TTC549 (cell line): ENCODE data around the gene IGSF3.
"Not testable (repeated sequence)": the region's sequence is repeated elsewhere in the genome, so short reads cannot be mapped to it uniquely, and the experiment has no call there.

Source experiments
- FAIRE-seq: peaks from 2 replicates; lab custom pipeline; 2012; peaks lifted over from hg19 to GRCh38; lab: Jason Lieb, UNC

The IGSF3 gene

GRCh38 chr1:116629441-116629840 is 38.1 kb downstream of the IGSF3 start:
- not testable (repeated sequence) for FAIRE-seq

DNA sequence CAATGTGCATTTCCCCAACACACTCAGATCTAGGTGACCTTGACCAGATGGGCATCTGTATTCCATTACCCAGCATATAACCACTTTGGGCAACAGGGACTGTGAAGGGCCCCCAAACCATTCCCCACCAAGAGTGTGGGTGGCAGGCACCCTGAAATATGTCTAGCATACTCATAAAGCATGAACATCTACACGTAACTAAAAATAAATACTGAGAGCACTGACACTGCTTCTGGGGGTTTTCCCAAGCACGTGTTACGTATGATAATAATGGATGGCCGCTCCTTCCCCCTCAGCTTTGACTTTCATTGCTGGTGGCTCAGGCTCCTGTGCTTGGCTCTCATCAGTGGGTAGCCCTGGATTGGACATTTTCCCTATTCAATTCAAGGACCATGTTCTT is 39.1 kb downstream of the IGSF3 start:
- no peak for FAIRE-seq

DNA sequence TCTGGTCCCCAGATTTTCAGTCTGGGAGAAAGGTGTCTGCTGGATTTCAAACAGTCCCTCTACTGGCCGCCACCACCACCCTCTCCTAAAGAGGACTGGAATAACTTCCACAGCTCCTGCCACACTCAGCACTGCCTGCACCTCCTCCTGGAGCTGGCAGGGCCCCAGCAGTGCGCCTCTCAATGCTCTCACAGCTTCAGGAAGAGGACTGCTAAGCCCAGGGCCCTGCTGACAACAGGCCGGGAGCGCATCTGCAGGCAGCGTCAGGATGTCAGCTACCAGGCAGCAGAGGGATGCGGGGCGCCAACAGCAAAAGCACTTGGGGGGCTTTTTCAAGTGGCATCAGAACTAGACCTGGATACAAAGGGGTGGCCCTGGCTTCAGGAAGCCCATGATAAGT is 40.2 kb downstream of the IGSF3 start:
- not testable (repeated sequence) for FAIRE-seq

DNA sequence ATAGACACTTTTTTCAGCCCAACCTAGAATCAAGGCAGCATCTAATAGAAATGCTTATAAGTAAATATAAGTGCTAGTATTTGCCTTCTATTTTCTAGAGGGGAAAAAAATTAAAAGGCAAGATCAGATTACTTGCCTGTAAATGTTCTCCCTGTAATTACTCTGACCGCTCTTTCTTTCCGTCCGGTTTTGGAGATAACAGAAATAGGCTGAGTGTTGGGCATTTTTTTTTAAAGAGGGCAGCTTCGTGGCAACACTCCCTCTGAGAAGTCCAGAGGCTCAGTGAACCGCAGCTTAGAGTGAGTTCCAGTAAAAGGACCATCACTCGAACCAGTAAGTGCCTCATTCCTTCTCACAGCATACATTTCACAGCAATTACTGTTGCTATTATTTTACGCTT is 40.6 kb downstream of the IGSF3 start:
- FAIRE-seq, result not testable (repeated sequence)

- not testable (repeated sequence) for FAIRE-seq
Observed at GRCh38 chr1:116625155-116625554, 42.4 kb downstream of the IGSF3 start.

- no peak for FAIRE-seq
Observed at GRCh38 chr1:116624040-116624439, 43.5 kb downstream of the IGSF3 start.

GRCh38 chr1:116622496-116622895 is 45.0 kb downstream of the IGSF3 start:
- not testable (repeated sequence) for FAIRE-seq

- not testable (repeated sequence) for FAIRE-seq
Observed at GRCh38 chr1:116621756-116622155, 45.8 kb downstream of the IGSF3 start.

GRCh38 chr1:116620392-116620791 is 47.1 kb downstream of the IGSF3 start:
- not testable (repeated sequence) for FAIRE-seq

- FAIRE-seq, result not testable (repeated sequence)
Observed at GRCh38 chr1:116619106-116619505, 48.4 kb downstream of the IGSF3 start.

- FAIRE-seq, result not testable (repeated sequence)
Observed at GRCh38 chr1:116617808-116618207, 49.7 kb downstream of the IGSF3 start.

DNA sequence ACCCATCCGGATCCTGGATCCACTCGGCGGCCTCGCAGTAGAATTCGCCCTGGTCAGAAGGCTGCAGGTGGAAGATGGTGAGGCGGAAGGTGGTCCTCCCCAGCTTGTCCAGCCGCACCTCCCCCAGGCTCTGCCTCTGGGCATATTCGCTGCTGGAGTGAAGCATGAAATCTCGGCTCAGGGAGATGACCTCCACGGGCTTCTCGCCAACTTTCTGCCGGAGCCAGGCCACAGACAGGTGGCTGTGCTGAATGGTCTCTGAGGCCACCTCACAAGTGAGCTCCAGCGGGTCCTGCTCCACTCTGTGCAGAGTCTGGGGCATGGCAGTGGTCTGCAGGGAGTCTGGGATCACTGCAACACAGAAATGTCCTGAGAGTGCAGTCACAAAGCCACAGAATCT is 53.7 kb downstream of the IGSF3 start:
- FAIRE-seq, result not testable (repeated sequence)

- not testable (repeated sequence) for FAIRE-seq
Observed at GRCh38 chr1:116609801-116610371, 57.6 kb downstream of the IGSF3 start.

GRCh38 chr1:116608841-116609240 is 58.7 kb downstream of the IGSF3 start:
- FAIRE-seq, result not testable (repeated sequence)

DNA sequence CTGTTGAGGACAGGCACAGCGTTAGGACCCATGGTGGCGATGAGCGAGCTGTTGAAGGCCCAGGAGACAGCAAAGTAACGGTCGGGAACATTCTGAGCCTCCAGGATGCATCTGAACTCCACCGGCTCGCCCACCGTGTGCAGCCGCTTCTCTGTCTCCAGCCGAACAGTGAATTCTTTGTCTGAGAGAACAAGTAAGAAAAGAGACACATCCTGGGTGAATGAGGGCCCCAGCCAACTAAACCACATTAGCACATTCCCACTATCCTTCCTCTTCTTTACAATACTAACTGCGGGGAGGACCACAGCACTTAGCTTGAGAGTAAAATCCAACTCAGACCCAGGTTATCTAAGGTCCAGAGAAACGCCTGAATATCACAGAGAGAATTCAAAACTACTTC is 59.4 kb downstream of the IGSF3 start:
- FAIRE-seq, result not testable (repeated sequence)

GRCh38 chr1:116607463-116607862 is 60.1 kb downstream of the IGSF3 start:
- not testable (repeated sequence) for FAIRE-seq

- FAIRE-seq, result not testable (repeated sequence)
Observed at GRCh38 chr1:116606067-116606466, 61.5 kb downstream of the IGSF3 start.

DNA sequence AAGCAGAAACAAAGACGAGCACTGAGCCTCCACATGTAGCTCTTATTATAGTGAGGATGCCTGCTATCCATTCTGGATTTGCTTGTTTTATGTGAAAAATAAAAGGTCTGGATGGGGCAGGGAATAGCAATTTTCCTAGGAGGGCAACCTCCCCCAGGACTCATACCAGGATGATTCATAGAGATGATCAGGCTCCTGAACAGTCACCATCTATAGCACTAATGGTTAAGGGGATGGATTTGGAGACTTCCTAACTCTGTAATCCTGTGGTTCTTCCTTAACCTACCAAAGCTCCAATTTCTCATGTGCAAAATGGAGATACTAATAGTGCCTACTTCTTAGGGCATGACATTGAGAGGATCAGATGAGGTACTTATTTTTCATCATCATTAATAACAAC is 62.2 kb downstream of the IGSF3 start:
- FAIRE-seq, result no peak

DNA sequence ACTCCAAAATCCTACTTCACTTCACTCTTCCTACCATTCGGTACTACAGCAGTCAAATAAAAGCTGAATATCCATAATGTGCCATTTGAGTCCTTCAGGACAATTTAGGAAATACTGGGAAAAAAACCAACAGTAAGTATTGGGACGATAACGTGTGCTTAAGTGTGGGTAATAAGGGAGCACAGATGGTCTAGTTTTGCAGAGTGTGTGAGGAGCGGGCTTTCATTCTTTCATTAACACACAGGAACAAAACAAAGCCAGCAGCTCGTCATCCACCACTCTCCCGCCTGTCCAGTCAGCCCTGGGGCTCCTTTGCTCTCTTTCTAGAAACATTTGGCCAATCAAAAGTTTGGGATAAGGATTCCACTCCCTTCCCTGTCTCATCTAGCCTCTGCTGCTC is 63.1 kb downstream of the IGSF3 start:
- not testable (repeated sequence) for FAIRE-seq

- not testable (repeated sequence) for FAIRE-seq
Observed at GRCh38 chr1:116603646-116604045, 63.9 kb downstream of the IGSF3 start.

DNA sequence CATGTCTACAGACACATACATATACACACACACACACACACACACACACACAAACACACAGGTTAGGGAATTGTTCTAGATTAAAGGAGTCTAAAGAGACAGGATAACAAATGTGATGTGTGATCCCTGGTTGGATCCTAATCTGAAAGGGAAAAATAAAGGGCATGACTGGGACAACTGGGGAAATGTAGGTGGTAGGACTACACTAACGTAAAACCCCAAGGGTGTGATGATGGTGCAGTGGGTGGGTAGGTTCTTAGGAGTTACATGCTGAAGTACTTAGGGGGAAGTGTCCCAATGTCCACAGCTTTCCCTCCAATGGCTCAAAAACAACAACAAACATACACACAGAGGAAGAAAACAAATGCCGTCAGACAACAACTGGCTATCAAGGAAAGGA is 68.2 kb downstream of the IGSF3 start:
- not testable (repeated sequence) for FAIRE-seq

GRCh38 chr1:116598420-116599036 is 69.0 kb downstream of the IGSF3 start:
- not testable (repeated sequence) for FAIRE-seq

GRCh38 chr1:116597388-116597787 is 70.1 kb downstream of the IGSF3 start:
- not testable (repeated sequence) for FAIRE-seq

DNA sequence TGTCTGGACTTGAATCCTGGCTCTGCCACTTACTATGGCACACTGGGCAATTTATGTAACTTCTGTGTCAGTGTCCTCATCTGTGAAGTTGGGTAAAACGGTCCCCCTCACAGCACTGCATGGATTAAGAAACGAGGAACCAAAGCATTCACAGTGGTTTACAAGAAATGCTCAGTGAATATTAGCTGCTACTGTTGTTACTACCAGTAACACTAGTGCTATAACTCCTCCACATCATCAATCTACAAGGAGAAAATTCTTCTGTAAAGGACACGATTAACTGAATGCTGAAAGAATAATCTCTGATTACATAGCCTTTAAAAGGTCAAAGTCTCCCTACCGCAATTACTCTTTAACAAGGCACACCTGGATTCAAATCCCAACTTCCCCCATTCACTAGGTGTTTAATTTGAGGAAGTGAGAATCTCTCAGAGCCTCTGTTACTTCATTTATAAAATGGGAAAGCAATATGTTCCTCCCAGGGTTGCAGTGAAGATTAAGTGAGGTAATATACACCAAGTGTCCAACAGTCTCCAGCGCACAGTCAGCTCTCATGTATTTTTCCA is 70.7 kb downstream of the IGSF3 start:
- not testable (repeated sequence) for FAIRE-seq
